Lower lobe of right lung (tissue), 2 donors: ENCODE measurements around the gene ALS2CL. TPM values are rescaled to one million over a fixed set of nuclear protein-coding genes. Genes with fewer than 3 reads are reported as not detected.

Experiments used
- ATAC-seq, 2 donors: fragments of 200-7000 bp; cut with Tn5 transposase; one replicate each; pipeline ENCODE4 v1.9.1; 2020 to 2022; ENCODE audit warnings: mild to moderate bottlenecking in 2 of 2, moderate library complexity in 2 of 2
- DNase-seq: peaks from one replicate; pipeline ENCODE4 v3.0.0-alpha.2; 2020
- H3K27ac ChIP-seq: fragments of 200-600 bp; one replicate; pipeline ENCODE4 v1.8.0; 2022
- H3K27me3 ChIP-seq: fragments of 200-600 bp; one replicate; pipeline ENCODE4 v1.8.0; 2022; ENCODE audit warnings: low read depth
- H3K36me3 ChIP-seq: fragments of 200-600 bp; one replicate; pipeline ENCODE4 v1.8.0; 2022; ENCODE audit warnings: mild to moderate bottlenecking
- H3K4me1 ChIP-seq: fragments of 200-600 bp; one replicate; pipeline ENCODE4 v1.8.0; 2022
- H3K4me3 ChIP-seq: fragments of 200-600 bp; one replicate; pipeline ENCODE4 v1.8.0; 2022; ENCODE audit warnings: mild to moderate bottlenecking
- H3K9me3 ChIP-seq: fragments of 200-600 bp; one replicate; pipeline ENCODE4 v1.8.0; 2022
- intact Hi-C: fragments of 100-400 bp; cut with DNase I; formaldehyde crosslinking; loops from one replicate; pipeline ENCODE4 v1.11.0; 2022
- total RNA-seq: library from RNA; stranded (reverse); fragmentation: NEBNext Ultra II Directional; extraction: Animal tissue kit (Norgen Biotek cat#: 25700); gene quantifications from one replicate; pipeline ENCODE4 v1.2.1, GENCODE V29; 2021
- TF ChIP-seq, protein P1 (sequence below): fragments of 200-600 bp; IDR thresholded peaks from one replicate; pipeline ENCODE4 v1.8.0; 2022; ENCODE audit warnings: antibody characterized with exemption, mild to moderate bottlenecking
- donor health status: DM: no; HTN: yes; CAD: no; lungs with severe emphysema.

The ALS2CL gene
- total RNA-seq, 1 donor from 2014 or later, result 59.7 TPM

DNA sequence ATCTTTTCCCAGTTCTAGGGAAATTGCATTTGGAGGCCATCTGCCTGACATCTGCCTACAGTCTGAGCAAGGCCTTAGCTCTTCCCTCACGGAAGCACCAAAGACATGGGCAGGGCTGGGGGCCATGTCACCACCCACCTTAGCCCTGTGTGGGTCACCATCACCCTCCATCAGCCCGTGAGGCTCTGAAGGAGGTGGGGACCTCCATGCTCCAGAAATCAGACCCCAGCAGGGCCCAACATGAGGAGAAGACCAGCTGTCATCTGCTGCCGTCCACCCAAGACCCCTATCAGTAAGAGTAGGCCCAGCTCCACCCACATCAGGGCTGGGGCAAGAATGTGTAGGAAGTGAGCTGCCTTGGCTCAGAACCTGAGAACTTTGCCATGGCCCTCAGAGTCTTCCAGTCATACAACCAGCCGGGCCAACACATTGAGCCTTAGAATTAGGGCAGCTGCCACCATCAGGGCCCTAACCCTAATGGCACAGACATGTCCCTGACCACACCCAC is 9.6 kb upstream of the ALS2CL start:
- ATAC-seq (no peak), DNase-seq (peak; percentile 27)
- TF ChIP-seq, protein P1, sequence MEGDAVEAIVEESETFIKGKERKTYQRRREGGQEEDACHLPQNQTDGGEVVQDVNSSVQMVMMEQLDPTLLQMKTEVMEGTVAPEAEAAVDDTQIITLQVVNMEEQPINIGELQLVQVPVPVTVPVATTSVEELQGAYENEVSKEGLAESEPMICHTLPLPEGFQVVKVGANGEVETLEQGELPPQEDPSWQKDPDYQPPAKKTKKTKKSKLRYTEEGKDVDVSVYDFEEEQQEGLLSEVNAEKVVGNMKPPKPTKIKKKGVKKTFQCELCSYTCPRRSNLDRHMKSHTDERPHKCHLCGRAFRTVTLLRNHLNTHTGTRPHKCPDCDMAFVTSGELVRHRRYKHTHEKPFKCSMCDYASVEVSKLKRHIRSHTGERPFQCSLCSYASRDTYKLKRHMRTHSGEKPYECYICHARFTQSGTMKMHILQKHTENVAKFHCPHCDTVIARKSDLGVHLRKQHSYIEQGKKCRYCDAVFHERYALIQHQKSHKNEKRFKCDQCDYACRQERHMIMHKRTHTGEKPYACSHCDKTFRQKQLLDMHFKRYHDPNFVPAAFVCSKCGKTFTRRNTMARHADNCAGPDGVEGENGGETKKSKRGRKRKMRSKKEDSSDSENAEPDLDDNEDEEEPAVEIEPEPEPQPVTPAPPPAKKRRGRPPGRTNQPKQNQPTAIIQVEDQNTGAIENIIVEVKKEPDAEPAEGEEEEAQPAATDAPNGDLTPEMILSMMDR, result no peak
- peaks cover 20% of the 10 kb centered on the region for H3K27me3 ChIP-seq
- intact Hi-C loops, result loop anchor here (10.0 kb wide), 1 partner anchor 192 kb away; no protein-coding TSS in a partner anchor
- no peaks in the 10 kb centered on the region for H3K9me3 ChIP-seq
- H3K4me3 ChIP-seq, result no peak overlapping the region
- H3K36me3 ChIP-seq, result no peaks in the 10 kb centered on the region
- H3K27ac ChIP-seq, result no peak overlapping the region
- peaks cover 28% of the 10 kb centered on the region for H3K4me1 ChIP-seq

DNA sequence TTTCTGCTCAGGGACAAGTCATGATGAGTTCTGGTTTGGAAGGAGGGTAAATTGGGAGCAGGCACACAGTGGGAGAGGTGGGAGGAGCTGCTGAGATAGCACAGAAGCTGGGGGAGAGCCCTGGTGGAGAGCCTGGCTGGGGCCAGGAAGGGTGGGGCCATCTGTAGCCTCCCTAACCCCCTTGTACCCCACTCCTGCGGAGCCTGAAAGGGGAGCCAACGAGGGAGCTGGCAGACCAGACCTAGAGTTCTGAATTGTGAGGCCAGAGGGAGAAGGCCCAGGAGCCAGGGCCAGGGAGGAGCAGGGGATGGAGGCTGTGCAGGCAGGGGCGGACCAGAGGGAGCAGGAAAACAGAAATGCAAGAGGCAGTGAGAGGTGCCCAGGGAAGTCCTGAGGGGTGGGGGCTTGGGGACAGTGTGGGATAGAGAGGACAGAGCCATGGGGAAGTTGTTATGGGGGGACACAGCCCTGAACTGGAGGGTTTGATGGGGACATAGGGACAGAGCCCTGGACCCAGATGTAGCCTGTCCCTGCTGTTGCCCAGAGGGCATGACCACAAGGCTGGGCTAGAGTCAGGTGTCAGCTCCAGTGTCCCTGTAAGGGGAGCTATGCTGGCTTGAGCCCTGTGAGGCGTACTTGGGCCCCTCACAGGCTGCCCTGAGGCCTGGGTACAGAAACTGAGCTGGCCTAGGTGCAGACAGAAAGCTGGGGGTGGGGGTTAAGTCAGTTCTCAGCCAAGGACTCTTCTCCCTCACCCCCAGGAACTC is 8.9 kb upstream of the ALS2CL start:
- H3K27ac ChIP-seq, result no peak overlapping the region
- intact Hi-C loops, result loop anchor here (10.0 kb wide), 1 partner anchor 192 kb away; no protein-coding TSS in a partner anchor
- no peak for ATAC-seq

DNA sequence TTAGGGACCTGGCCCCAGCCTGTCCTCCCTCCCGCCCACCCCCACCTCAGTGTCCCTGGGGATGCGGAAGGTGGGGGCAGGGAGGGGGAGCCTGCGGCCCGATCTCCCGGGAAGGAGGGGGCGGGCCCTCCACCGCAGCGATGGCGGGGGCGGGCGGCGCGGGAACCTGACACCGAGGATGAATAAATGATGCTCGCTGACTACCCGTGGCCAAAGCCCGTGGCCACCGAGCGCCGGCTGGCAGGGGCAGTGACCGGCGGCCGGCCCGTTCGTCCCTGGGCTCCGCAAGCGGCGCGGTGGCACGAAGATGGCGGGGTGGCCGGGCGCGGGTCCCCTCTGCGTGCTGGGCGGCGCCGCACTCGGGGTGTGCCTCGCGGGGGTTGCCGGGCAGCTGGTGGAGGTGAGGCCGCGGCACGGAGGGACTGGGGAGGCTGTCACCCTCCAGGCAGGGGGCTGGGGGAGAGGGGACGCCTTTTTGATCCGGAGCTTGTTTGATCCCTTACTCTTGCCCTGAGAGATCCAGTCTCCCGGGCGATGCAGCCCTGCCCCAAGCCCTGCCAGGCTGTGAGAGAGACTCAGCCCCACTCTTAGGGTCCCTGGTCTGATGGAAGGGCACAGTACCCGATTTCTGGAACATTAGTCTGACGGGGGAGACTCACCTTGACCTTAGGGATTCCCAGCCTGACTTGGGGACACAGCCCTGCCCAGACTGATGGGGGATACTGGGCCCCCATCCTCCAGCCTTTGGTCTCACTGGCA is 7.9 kb upstream of the ALS2CL start, which contains the start of gene TMIE:
TMIE (plus strand) TSS at position 212 of the 759 bp plus-strand sequence; CDS start at position 308, 96 bp downstream.
- H3K27ac ChIP-seq, result peak within 1 kb of the TSS; percentile 41

More for the DNA sequence above, 8.9 kb upstream of the ALS2CL start:
- Histone ChIP-seq H3K36me3 (no peaks in the 10 kb centered on the region), H3K27me3 (peaks cover 20% of the 10 kb centered on the region), H3K4me3 (no peak overlapping the region), H3K4me1 (peaks cover 28% of the 10 kb centered on the region), H3K9me3 (no peaks in the 10 kb centered on the region)
- peak; percentile 32 for DNase-seq
- TF ChIP-seq, protein P1, result no peak

DNA sequence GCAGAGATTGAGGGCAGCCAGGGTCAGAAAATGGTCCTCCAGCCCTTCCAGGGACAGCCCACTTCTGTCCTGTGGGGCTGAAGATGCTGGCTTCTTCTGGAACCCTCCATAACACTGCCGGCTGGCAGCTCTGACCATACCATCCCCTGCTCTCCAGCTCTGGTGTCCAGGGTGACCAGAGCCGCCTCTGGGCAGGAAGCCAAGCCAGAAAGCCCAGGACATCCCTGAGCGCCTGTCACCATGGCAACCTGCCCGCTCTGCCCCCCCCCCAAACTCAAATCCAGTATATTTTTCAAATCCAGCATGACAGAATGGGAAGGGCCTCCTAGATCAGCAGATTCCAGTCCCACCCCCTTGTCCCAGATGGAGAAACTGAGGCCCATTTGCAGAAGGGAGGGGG is 7.3 kb upstream of the ALS2CL start:
- Histone ChIP-seq H3K9me3 (no peaks in the 10 kb centered on the region), H3K36me3 (no peaks in the 10 kb centered on the region), H3K4me1 (peaks cover 42% of the 10 kb centered on the region), H3K27me3 (peaks cover 20% of the 10 kb centered on the region), H3K27ac (peak overlapping the region; percentile 41), H3K4me3 (peak overlapping the region; percentile 41)
- ATAC-seq (no peak), DNase-seq (no peak)
- TF ChIP-seq, protein P1, result no peak
- intact Hi-C loops, result loop anchor here (10.0 kb wide), 1 partner anchor 194 kb away; no protein-coding TSS in a partner anchor

More for the DNA sequence above, 7.9 kb upstream of the ALS2CL start, which contains the start of gene TMIE:
- ATAC-seq (no peak), DNase-seq (no peak)
- intact Hi-C loops, result loop anchor here (10.0 kb wide), 1 partner anchor 193 kb away; no protein-coding TSS in a partner anchor
- Histone ChIP-seq H3K27me3 (peaks cover 20% of the 10 kb centered on the region), H3K36me3 (no peaks in the 10 kb centered on the region), H3K4me3 (peak within 1 kb of the TSS; percentile 41), H3K9me3 (no peaks in the 10 kb centered on the region), H3K4me1 (peaks cover 36% of the 10 kb centered on the region)
- TF ChIP-seq, protein P1, result no peak
